Gastroesophageal sphincter (tissue), 3 donors: ENCODE data around the gene GPATCH8.
"Not testable (repeated sequence)": the region's sequence is repeated elsewhere in the genome, so short reads cannot be mapped to it uniquely, and the experiment has no call there.

Experiments
- CTCF ChIP-seq, 4 experiments: fragments of 200-600 bp in 2 of 4; fragments of 450-650 bp in 2 of 4; sonication (generic) in 1 of 4; IDR thresholded peaks; one replicate each; pipeline ENCODE4 v1.5.1; 2017 to 2019; ENCODE audit warnings: antibody characterized with exemption in 4 of 4, mild to moderate bottlenecking in 2 of 4, moderate library complexity in 2 of 4
- EP300 ChIP-seq: sonication (generic); formaldehyde crosslinking; IDR thresholded peaks from one replicate; pipeline ENCODE4 v1.6.1; 2017; ENCODE audit warnings: antibody characterized with exemption, mild to moderate bottlenecking
- POLR2A ChIP-seq, 2 donors: fragments of 450-650 bp; IDR thresholded peaks; one replicate each; pipeline ENCODE4 v1.6.1; 2017; ENCODE audit warnings: antibody characterized with exemption in 2 of 2, mild to moderate bottlenecking in 2 of 2, moderate library complexity in 1 of 2
- POLR2AphosphoS5 ChIP-seq: sonication (generic); formaldehyde crosslinking; IDR thresholded peaks from one replicate; pipeline ENCODE4 v1.6.1; 2017; ENCODE audit warnings: antibody characterized with exemption

GRCh38 chr17:44506939-44507604 lies 3.9 kb upstream of the GPATCH8 start:
- not testable (repeated sequence) for TF ChIP-seq CTCF (IDR thresholded peaks at IDR 0.05); EP300; POLR2A (IDR thresholded peaks at IDR 0.05); POLR2AphosphoS5
